Small intestine (tissue), 7 donors: Measurements from ENCODE around the gene SLC30A3. TPM values are rescaled to one million over a fixed set of nuclear protein-coding genes. Genes with fewer than 3 reads are reported as not detected.

Experiments
- DNase-seq, 2 donors: peaks; one replicate each; pipeline versions ENCODE4 v3.0.0 to v3.0.0-alpha.2; 2013
- FAIRE-seq: peaks from 2 replicates; lab custom pipeline; 2012; peaks lifted over from hg19 to GRCh38; lab: Jason Lieb, UNC
- H3K27ac ChIP-seq, 3 donors: one replicate each; pipeline ENCODE4 v1.5.1; 2013; ENCODE audit warnings: low read length in 2 of 3, mild to moderate bottlenecking in 2 of 3, control low read depth in 1 of 3, inconsistent platforms in 1 of 3, low read depth in 1 of 3, moderate library complexity in 1 of 3
- H3K27me3 ChIP-seq, 3 donors: one replicate each; pipeline ENCODE4 v1.6.1; 2013; ENCODE audit warnings: low read length in 3 of 3, inconsistent platforms in 1 of 3; ENCODE audit not compliant: control insufficient read depth in 3 of 3, insufficient read depth in 3 of 3
- H3K36me3 ChIP-seq, 3 donors: one replicate each; pipeline ENCODE4 v1.6.1; 2013; ENCODE audit warnings: low read length in 3 of 3, inconsistent platforms in 1 of 3, low read depth in 1 of 3, mild to moderate bottlenecking in 1 of 3, moderate library complexity in 1 of 3; ENCODE audit not compliant: control insufficient read depth in 3 of 3, insufficient read depth in 2 of 3
- H3K4me1 ChIP-seq, 3 donors: one replicate each; pipeline ENCODE4 v1.6.1; 2013; ENCODE audit warnings: low read length in 2 of 3, inconsistent platforms in 1 of 3, low read depth in 1 of 3, mild to moderate bottlenecking in 1 of 3, moderate library complexity in 1 of 3; ENCODE audit not compliant: control insufficient read depth in 3 of 3, insufficient read depth in 2 of 3
- H3K4me3 ChIP-seq, 3 donors: one replicate each; pipeline ENCODE4 v1.5.1; 2013; ENCODE audit warnings: low read length in 3 of 3, control low read depth in 1 of 3, inconsistent platforms in 1 of 3, low read depth in 1 of 3, mild to moderate bottlenecking in 1 of 3, moderate library complexity in 1 of 3
- H3K9me3 ChIP-seq, 2 donors: one replicate each; pipeline ENCODE4 v1.6.1; 2013; ENCODE audit warnings: low read depth in 1 of 2, low read length in 1 of 2; ENCODE audit not compliant: control insufficient read depth in 2 of 2, insufficient read depth in 1 of 2
- WGBS, 3 donors: extraction: QIAGEN DNeasy Blood & Tissue Kit; methylation state at CpG; one replicate each; pipeline ENCODE4 v1.1.7; 2013; 5-methylcytosine and 5-hydroxymethylcytosine counted together
- polyA plus RNA-seq, 4 donors: library from polyadenylated mRNA; stranded (reverse) in 3 of 4; unstranded in 1 of 4; fragments of 200-250 nt in 3 of 4; fragments of 120-200 nt in 1 of 4; gene quantifications; one replicate each; pipeline versions ENCODE4 v1.2.1 to v1.2.3, GENCODE V29; 2013
- donor health status: healthy with polysubstance abuse.
- donor health status: control.
- donor health status: control.
- donor health status: Bipolar disorder and iron deficiency.
- donor health status: healthy.

SLC30A3 gene
- polyA plus RNA-seq, 4 donors, result 0.04 to 0.06 TPM; not detected in 2

GRCh38 chr2:27227501-27227900 lies 35.3 kb downstream of the SLC30A3 start:
- FAIRE-seq, result no peak
- no peak for DNase-seq
- Histone ChIP-seq H3K4me3 (no peak overlapping the region), H3K9me3 (no peaks in the 10 kb centered on the region), H3K36me3 (peaks cover 18 to 80% (median 31%) of the 10 kb centered on the region in 3 donors), H3K27ac (no peak overlapping the region), H3K4me1 (no peaks in the 10 kb centered on the region), H3K27me3 (no peaks in the 10 kb centered on the region)
- 82 to 90% (median 85%) methylated on average over 2 of the region's 2 CpGs for WGBS, 3 donors

DNA sequence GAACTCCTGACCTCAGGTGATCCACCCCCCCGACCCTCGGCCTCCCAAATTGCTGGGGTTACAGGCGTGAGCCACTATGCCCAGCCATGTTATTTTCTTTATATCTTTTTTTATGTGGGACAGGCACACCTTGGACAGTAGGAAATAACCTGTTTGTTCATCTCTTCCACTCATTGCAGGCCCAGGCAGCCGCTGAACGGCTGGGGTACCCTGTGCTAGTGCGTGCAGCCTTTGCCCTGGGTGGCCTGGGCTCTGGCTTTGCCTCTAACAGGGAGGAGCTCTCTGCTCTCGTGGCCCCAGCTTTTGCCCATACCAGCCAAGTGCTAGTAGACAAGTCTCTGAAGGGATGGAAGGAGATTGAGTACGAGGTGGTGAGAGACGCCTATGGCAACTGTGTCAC lies 37.3 kb downstream of the SLC30A3 start:
- Histone ChIP-seq H3K27me3 (no peaks in the 10 kb centered on the region), H3K4me3 (no peak overlapping the region), H3K9me3 (no peaks in the 10 kb centered on the region), H3K27ac (no peak overlapping the region), H3K4me1 (no peaks in the 10 kb centered on the region), H3K36me3 (peaks cover 13 to 75% (median 20%) of the 10 kb centered on the region in 3 donors)
- 93 to 94% (median 94%) methylated on average over 9 of the region's 9 CpGs for WGBS, 3 donors
- DNase-seq (no peak), FAIRE-seq (no peak)

- no peak for DNase-seq
- no peak overlapping the region for H3K4me3 ChIP-seq
- peaks cover 0 to 13% (median 0%) of the 10 kb centered on the region in 3 donors for H3K4me1 ChIP-seq
- no peak overlapping the region for H3K27ac ChIP-seq
- no peaks in the 10 kb centered on the region for H3K9me3 ChIP-seq
- peaks cover 13 to 65% (median 17%) of the 10 kb centered on the region in 3 donors for H3K36me3 ChIP-seq
- 97 to 99% (median 98%) methylated on average over 6 of the region's 6 CpGs for WGBS, 3 donors
- FAIRE-seq, result no peak
- no peaks in the 10 kb centered on the region for H3K27me3 ChIP-seq
Observed at GRCh38 chr2:27223416-27223815, 39.4 kb downstream of the SLC30A3 start.

- Histone ChIP-seq H3K4me1 (peaks cover 0 to 19% (median 3%) of the 10 kb centered on the region in 3 donors), H3K9me3 (no peaks in the 10 kb centered on the region), H3K27me3 (no peaks in the 10 kb centered on the region), H3K4me3 (no peak overlapping the region), H3K27ac (no peak overlapping the region), H3K36me3 (peaks cover 13 to 63% (median 20%) of the 10 kb centered on the region in 3 donors)
- DNase-seq (no peak), FAIRE-seq (no peak)
- WGBS, 3 donors, result 86 to 96% (median 93%) methylated on average over 5 of the region's 5 CpGs
Observed at GRCh38 chr2:27222407-27222806, 40.4 kb downstream of the SLC30A3 start.

- peaks cover 10 to 61% (median 17%) of the 10 kb centered on the region in 3 donors for H3K36me3 ChIP-seq
- H3K27me3 ChIP-seq, result no peaks in the 10 kb centered on the region
- peaks cover 0 to 25% (median 3%) of the 10 kb centered on the region in 3 donors for H3K4me1 ChIP-seq
- WGBS, 3 donors, result 93 to 97% (median 95%) methylated on average over 3 of the region's 3 CpGs
- no peak overlapping the region for H3K27ac ChIP-seq
- FAIRE-seq, result no peak
- H3K4me3 ChIP-seq, result no peak overlapping the region
- DNase-seq, result no peak
- H3K9me3 ChIP-seq, result no peaks in the 10 kb centered on the region
Observed at GRCh38 chr2:27221166-27221565, 41.7 kb downstream of the SLC30A3 start.

- H3K9me3 ChIP-seq, result no peaks in the 10 kb centered on the region
- H3K4me1 ChIP-seq, result peaks cover 0 to 25% (median 3%) of the 10 kb centered on the region in 3 donors
- peaks cover 9 to 53% (median 9%) of the 10 kb centered on the region in 3 donors for H3K36me3 ChIP-seq
- no peaks in the 10 kb centered on the region for H3K27me3 ChIP-seq
- H3K27ac ChIP-seq, result no peak overlapping the region
- WGBS, 3 donors, result 96 to 99% (median 97%) methylated on average over 7 of the region's 7 CpGs
- no peak for DNase-seq
- no peak for FAIRE-seq
- H3K4me3 ChIP-seq, result no peak overlapping the region
Observed at GRCh38 chr2:27220091-27220490, 42.8 kb downstream of the SLC30A3 start.

- Histone ChIP-seq H3K9me3 (no peaks in the 10 kb centered on the region), H3K27me3 (no peaks in the 10 kb centered on the region), H3K36me3 (peaks cover 0 to 43% (median 5%) of the 10 kb centered on the region in 3 donors), H3K4me3 (no peak overlapping the region), H3K4me1 (peaks cover 0 to 25% (median 3%) of the 10 kb centered on the region in 3 donors), H3K27ac (no peak overlapping the region)
- DNase-seq, result peak; percentile 42 to 47
- no peak for FAIRE-seq
- 21 to 48% (median 36%) methylated on average over 2 of the region's 2 CpGs for WGBS, 3 donors
Observed at GRCh38 chr2:27219091-27219490, 43.8 kb downstream of the SLC30A3 start.

GRCh38 chr2:27218614-27219013 lies 44.2 kb downstream of the SLC30A3 start:
- no peak for DNase-seq
- FAIRE-seq, result no peak
- H3K9me3 ChIP-seq, result no peaks in the 10 kb centered on the region
- H3K27me3 ChIP-seq, result no peaks in the 10 kb centered on the region
- no peak overlapping the region for H3K27ac ChIP-seq
- peaks cover 0 to 42% (median 4%) of the 10 kb centered on the region in 3 donors for H3K36me3 ChIP-seq
- no peak overlapping the region for H3K4me3 ChIP-seq
- 34 to 61% (median 48%) methylated on average over 4 of the region's 4 CpGs for WGBS, 3 donors
- H3K4me1 ChIP-seq, result peaks cover 0 to 26% (median 3%) of the 10 kb centered on the region in 3 donors
